BE2C (cell line): ENCODE data around the gene TEX264.

ENCODE experiments used
- DNase-seq: peaks from one replicate; pipeline ENCODE4 v3.0.0-alpha.2; 2020
- H3K27me3 ChIP-seq: fragments of 250-450 bp; sonication (Bioruptor Pico); 2 replicates; pipeline ENCODE4 v1.5.1; 2020; ENCODE audit warnings: mild to moderate bottlenecking
- H3K36me3 ChIP-seq: fragments of 250-450 bp; sonication (Bioruptor Pico); 2 replicates; pipeline ENCODE4 v1.5.1; 2020; ENCODE audit warnings: mild to moderate bottlenecking
- H3K4me1 ChIP-seq: fragments of 250-450 bp; sonication (Bioruptor Pico); 2 replicates; pipeline ENCODE4 v1.5.1; 2020
- H3K4me3 ChIP-seq: 2 replicates; pipeline ENCODE4 v1.5.1; 2011; ENCODE audit warnings: low read depth, low read length
- H3K9me3 ChIP-seq: fragments of 250-450 bp; sonication (Bioruptor Pico); 2 replicates; pipeline ENCODE4 v1.5.1; 2020
- CTCF ChIP-seq: IDR thresholded peaks from 2 replicates; pipeline ENCODE4 v1.5.1; 2012; ENCODE audit warnings: mild to moderate bottlenecking, low read depth, low read length

The TEX264 gene

GRCh38 chr3:51687431-51688205 lies 16.6 kb downstream of the TEX264 start:
- no peak for TF ChIP-seq CTCF
- Histone ChIP-seq H3K27me3 (no peaks in the 10 kb centered on the region), H3K9me3 (no peaks in the 10 kb centered on the region), H3K36me3 (no peaks in the 10 kb centered on the region), H3K4me1 (no peaks in the 10 kb centered on the region), H3K4me3 (no peak overlapping the region)
- no peak for DNase-seq

GRCh38 chr3:51688206-51688600 lies 17.2 kb downstream of the TEX264 start:
- no peak for DNase-seq
- H3K4me3 ChIP-seq, result no peak overlapping the region
- no peaks in the 10 kb centered on the region for H3K9me3 ChIP-seq
- H3K4me1 ChIP-seq, result no peaks in the 10 kb centered on the region
- H3K36me3 ChIP-seq, result no peaks in the 10 kb centered on the region
- no peaks in the 10 kb centered on the region for H3K27me3 ChIP-seq
- no peak for TF ChIP-seq CTCF

- no peak for DNase-seq
- no peaks in the 10 kb centered on the region for H3K36me3 ChIP-seq
- no peaks in the 10 kb centered on the region for H3K4me1 ChIP-seq
- H3K9me3 ChIP-seq, result no peaks in the 10 kb centered on the region
- no peak for TF ChIP-seq CTCF
- H3K4me3 ChIP-seq, result no peak overlapping the region
- H3K27me3 ChIP-seq, result no peaks in the 10 kb centered on the region
Observed at GRCh38 chr3:51691021-51691420, 20.0 kb downstream of the TEX264 start.

- DNase-seq, result no peak
- Histone ChIP-seq H3K4me3 (no peak overlapping the region), H3K36me3 (no peaks in the 10 kb centered on the region), H3K27me3 (no peaks in the 10 kb centered on the region), H3K4me1 (no peaks in the 10 kb centered on the region), H3K9me3 (no peaks in the 10 kb centered on the region)
- no peak for TF ChIP-seq CTCF
Observed at GRCh38 chr3:51691949-51692348, 20.9 kb downstream of the TEX264 start.

GRCh38 chr3:51692980-51693395 lies 21.9 kb downstream of the TEX264 start:
- no peaks in the 10 kb centered on the region for H3K27me3 ChIP-seq
- no peak for TF ChIP-seq CTCF
- H3K4me1 ChIP-seq, result no peaks in the 10 kb centered on the region
- H3K4me3 ChIP-seq, result no peak overlapping the region
- no peaks in the 10 kb centered on the region for H3K9me3 ChIP-seq
- DNase-seq, result no peak
- no peaks in the 10 kb centered on the region for H3K36me3 ChIP-seq

- no peaks in the 10 kb centered on the region for H3K9me3 ChIP-seq
- H3K27me3 ChIP-seq, result no peaks in the 10 kb centered on the region
- TF ChIP-seq CTCF, result no peak
- H3K36me3 ChIP-seq, result no peaks in the 10 kb centered on the region
- H3K4me3 ChIP-seq, result no peak overlapping the region
- DNase-seq, result no peak
- H3K4me1 ChIP-seq, result no peaks in the 10 kb centered on the region
Observed at GRCh38 chr3:51696954-51697353, 25.9 kb downstream of the TEX264 start.
